Measurements from ENCODE around the gene ITPKA.

DNA sequence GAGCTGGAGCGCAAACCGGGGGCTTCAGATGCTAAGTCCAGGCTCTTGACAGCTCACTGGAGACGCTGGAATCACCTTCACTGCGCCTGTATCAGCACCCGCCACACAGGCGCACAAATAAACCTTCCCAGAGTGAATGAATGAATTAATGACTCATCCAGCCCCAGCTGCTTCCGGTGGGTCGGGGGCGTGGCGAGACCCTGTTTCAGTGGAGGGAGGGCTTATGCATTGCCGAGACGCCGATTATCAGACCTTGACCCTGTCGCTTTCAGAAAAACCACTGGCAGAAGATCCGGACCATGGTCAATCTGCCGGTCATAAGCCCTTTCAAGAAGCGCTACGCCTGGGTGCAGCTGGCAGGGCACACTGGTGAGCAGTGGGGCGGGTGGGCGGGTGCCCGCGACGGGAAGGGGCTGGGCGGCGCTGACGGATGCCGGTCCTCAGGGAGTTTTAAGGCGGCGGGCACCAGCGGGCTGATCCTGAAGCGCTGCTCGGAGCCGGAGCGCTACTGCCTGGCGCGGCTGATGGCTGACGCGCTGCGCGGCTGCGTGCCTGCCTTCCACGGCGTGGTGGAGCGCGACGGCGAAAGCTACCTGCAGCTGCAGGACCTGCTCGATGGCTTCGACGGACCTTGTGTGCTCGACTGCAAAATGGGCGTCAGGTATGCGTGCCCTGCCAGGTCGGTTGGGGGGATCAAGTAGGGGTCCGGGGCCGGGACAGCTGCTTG, 7.7 kb downstream of the ITPKA start:
- TF ChIP-seq EZH2 (IDR thresholded peaks at IDR 0.05): no peak
- TF ChIP-seq, protein P1, sequence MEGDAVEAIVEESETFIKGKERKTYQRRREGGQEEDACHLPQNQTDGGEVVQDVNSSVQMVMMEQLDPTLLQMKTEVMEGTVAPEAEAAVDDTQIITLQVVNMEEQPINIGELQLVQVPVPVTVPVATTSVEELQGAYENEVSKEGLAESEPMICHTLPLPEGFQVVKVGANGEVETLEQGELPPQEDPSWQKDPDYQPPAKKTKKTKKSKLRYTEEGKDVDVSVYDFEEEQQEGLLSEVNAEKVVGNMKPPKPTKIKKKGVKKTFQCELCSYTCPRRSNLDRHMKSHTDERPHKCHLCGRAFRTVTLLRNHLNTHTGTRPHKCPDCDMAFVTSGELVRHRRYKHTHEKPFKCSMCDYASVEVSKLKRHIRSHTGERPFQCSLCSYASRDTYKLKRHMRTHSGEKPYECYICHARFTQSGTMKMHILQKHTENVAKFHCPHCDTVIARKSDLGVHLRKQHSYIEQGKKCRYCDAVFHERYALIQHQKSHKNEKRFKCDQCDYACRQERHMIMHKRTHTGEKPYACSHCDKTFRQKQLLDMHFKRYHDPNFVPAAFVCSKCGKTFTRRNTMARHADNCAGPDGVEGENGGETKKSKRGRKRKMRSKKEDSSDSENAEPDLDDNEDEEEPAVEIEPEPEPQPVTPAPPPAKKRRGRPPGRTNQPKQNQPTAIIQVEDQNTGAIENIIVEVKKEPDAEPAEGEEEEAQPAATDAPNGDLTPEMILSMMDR (IDR thresholded peaks at IDR 0.05): no peak

Measured in neural progenitor cell (in vitro differentiated cells).